Activated effector memory CD4-positive, alpha-beta T cell treated with anti-CD3 and anti-CD28 coated beads, Interleukin-2, amount 50 U/mL, for 16 hours (primary cell): ENCODE measurements around the gene PARD3.

ENCODE experiments used
- DNase-seq: peaks from one replicate; pipeline ENCODE4 v3.0.0-alpha.2; 2020

Gene PARD3

GRCh38 chr10:34606890-34607289 is 208.2 kb downstream of the PARD3 start:
- no peak for DNase-seq

- no peak for DNase-seq
These were observed 212.6 kb downstream of the PARD3 start for GRCh38 chr10:34602478-34602877.

- no peak for DNase-seq
These were observed 213.4 kb downstream of the PARD3 start for GRCh38 chr10:34601691-34602090.

- DNase-seq = no peak
These were observed 215.9 kb downstream of the PARD3 start for GRCh38 chr10:34599026-34599795.

GRCh38 chr10:34596351-34596750 is 218.7 kb downstream of the PARD3 start:
- no peak for DNase-seq

- DNase-seq = no peak
These were observed 221.2 kb downstream of the PARD3 start for GRCh38 chr10:34593930-34594329.

GRCh38 chr10:34593374-34593890 is 221.7 kb downstream of the PARD3 start:
- no peak for DNase-seq

GRCh38 chr10:34590793-34591192 is 224.3 kb downstream of the PARD3 start:
- DNase-seq = no peak

GRCh38 chr10:34589275-34589674 is 225.8 kb downstream of the PARD3 start:
- DNase-seq = no peak

GRCh38 chr10:34587680-34588019 is 227.4 kb downstream of the PARD3 start:
- DNase-seq = no peak

GRCh38 chr10:34587002-34587679 is 228.0 kb downstream of the PARD3 start:
- no peak for DNase-seq

- no peak for DNase-seq
These were observed 229.5 kb downstream of the PARD3 start for GRCh38 chr10:34585422-34586112.

GRCh38 chr10:34584164-34584563 is 230.9 kb downstream of the PARD3 start:
- DNase-seq = no peak

- no peak for DNase-seq
These were observed 233.1 kb downstream of the PARD3 start for GRCh38 chr10:34581801-34582532.

GRCh38 chr10:34580643-34581042 is 234.5 kb downstream of the PARD3 start:
- no peak for DNase-seq

- DNase-seq = no peak
These were observed 234.9 kb downstream of the PARD3 start for GRCh38 chr10:34580214-34580613.

GRCh38 chr10:34578468-34578867 is 236.6 kb downstream of the PARD3 start:
- no peak for DNase-seq

GRCh38 chr10:34576797-34577196 is 238.3 kb downstream of the PARD3 start:
- DNase-seq = no peak

GRCh38 chr10:34575882-34576281 is 239.2 kb downstream of the PARD3 start:
- no peak for DNase-seq

GRCh38 chr10:34574353-34574934 is 240.7 kb downstream of the PARD3 start:
- no peak for DNase-seq

GRCh38 chr10:34570887-34571286 is 244.2 kb downstream of the PARD3 start:
- no peak for DNase-seq

GRCh38 chr10:34567659-34568253 is 247.3 kb downstream of the PARD3 start:
- no peak for DNase-seq
